Stimulated activated CD8-positive, alpha-beta memory T cell treated with anti-CD3 and anti-CD28 coated beads, Interleukin-7, amount 100 ng/mL, for 48 hours (primary cell): Measurements from ENCODE around the gene ACTL7A.

Experiments used
- DNase-seq, 2 donors: peaks; one replicate each; pipeline ENCODE4 v3.0.0-alpha.2; 2020; ENCODE audit warnings: low read depth in 1 of 2; ENCODE audit errors: extremely low read depth in 1 of 2

Gene ACTL7A

DNA sequence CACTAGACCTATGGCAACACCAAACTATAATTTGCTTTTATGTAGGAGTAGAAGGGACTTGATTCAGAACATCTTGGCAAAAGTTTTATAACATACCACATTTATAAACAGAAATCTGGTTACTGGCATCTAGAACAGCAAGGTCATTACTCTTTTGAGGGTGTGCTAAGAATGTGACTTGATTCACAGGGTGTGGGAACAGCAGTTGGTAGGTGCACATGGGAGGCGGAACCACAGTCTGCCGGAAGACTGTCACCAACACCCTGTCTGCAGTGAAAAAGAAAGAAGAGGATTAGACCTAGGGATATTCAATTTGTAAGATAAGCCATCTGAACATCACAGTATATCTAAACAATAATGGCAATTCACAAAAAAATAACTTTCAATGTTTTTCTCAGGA is 48.8 kb downstream of the ACTL7A start:
- DNase-seq = no peak

DNA sequence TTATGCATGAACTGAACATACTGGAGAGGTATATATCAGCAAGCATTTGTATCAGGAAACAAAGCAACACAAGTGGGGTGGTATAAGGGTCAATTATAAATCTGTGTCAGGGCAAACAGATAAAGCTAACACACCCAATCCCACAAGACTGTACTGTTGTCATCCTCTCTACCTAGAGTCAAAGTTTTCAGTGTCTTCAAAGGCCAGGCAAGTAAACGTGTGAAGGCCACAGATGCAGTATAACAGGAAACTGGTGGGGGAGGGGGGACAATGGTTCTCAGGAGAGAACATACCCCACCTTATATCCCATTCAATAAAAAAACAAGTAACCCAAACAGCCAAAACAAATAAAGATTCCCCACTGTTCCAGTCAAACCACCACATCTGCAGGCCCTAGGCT is 49.8 kb downstream of the ACTL7A start:
- no peak for DNase-seq
